GM10847 (cell line): Measurements from ENCODE around the gene PRR14.

Experiments used
- POLR2A ChIP-seq: IDR thresholded peaks from 2 replicates; pipeline ENCODE4 v1.6.1; 2011; ENCODE audit not compliant: insufficient read length; ENCODE audit errors: extremely low read depth

PRR14 gene

DNA sequence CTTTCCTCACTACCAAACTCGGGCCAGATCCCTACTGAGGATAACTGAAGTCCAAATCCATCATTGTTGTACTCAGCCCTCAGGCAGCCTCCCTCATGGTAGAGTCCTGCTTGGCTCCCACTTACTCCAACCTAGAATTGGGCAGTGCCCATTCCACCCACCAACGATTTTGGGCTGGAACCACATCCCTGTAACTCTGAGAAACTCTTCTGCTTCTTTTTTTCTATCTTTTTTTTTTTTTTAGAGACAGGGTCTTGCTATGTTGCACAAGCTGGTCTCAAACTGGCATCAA, 1.2 kb downstream of the PRR14 start:
- no peak for TF ChIP-seq POLR2A

DNA sequence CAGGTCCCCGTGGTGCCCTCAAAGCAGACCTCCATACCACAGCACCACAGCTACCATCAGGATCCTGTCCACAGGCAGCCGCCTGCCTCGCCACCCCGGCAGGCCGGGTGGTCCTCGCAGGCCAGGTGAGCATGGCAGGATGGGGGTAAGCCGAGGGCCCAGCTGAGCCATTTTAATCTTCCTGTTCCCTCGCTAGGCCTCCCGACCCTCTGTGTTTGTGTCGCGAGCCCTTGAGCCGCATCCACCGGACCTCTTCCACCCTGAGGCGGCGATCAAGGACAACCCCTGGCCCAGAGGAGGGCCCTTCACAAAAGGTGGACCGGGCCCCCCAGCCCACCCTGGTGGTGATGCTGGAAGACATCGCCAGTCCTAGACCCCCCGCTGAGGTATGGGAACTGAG, 2.0 kb downstream of the PRR14 start:
- no peak for TF ChIP-seq POLR2A

DNA sequence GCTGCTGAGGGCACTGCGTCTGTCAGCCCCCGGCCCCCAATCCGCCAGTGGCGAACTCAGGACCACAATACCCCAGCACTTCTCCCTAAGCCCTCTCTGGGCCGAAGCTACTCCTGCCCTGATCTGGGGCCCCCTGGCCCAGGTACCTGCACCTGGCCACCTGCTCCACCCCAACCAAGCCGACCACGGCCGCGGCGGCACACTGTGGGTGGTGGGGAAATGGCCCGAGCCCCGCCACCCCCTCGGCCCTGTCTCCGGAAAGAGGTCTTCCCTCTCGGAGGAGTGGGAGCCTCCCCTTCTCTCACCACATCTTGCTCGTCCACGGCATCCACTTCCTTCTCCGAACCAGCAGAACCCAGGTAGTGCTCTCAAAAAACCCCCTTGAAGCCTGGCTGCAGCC, 4.1 kb downstream of the PRR14 start:
- TF ChIP-seq POLR2A = no peak

DNA sequence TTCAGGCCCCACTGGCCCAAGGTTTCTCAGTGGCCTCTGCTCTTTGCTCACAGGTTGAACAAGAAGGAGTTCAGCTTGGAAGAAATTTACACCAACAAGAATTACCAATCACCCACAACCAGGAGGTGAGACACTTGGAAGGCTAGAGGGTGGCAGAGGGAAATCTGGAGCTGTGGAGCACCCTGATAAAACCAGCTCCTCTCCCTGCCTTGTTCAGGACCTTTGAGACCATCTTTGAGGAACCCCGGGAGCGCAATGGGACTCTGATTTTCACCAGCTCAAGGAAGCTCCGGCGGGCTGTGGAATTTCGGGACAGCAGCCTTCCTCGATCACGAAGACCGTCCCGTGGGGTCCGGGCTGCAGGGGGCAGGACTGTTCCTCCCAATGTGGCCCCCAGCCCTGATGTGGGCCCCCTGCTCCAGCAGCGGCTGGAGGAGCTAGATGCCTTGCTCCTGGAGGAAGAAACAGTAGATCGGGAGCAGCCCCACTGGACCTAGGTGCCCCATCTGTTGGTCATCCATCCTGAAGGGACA, 5.1 kb downstream of the PRR14 start:
- TF ChIP-seq POLR2A = no peak

DNA sequence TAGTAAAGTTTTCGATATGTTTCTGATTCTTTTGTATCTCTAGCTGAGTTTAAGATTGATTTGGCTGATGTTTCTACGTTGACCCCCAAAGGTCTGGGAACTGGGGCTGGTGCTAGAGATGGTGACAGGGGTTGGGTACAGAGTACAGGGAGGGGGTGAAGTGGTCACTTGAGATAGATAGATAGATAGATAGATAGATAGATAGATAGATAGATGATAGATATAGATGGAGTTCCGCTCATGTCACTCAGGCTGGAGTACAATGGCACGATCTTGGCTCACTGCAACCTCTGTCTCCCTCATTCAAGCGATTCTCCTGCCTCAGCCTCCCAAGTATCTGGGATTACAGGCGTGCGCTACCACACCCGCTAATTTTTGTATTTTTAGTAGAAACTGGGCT, 5.6 kb downstream of the PRR14 start:
- TF ChIP-seq POLR2A = no peak

DNA sequence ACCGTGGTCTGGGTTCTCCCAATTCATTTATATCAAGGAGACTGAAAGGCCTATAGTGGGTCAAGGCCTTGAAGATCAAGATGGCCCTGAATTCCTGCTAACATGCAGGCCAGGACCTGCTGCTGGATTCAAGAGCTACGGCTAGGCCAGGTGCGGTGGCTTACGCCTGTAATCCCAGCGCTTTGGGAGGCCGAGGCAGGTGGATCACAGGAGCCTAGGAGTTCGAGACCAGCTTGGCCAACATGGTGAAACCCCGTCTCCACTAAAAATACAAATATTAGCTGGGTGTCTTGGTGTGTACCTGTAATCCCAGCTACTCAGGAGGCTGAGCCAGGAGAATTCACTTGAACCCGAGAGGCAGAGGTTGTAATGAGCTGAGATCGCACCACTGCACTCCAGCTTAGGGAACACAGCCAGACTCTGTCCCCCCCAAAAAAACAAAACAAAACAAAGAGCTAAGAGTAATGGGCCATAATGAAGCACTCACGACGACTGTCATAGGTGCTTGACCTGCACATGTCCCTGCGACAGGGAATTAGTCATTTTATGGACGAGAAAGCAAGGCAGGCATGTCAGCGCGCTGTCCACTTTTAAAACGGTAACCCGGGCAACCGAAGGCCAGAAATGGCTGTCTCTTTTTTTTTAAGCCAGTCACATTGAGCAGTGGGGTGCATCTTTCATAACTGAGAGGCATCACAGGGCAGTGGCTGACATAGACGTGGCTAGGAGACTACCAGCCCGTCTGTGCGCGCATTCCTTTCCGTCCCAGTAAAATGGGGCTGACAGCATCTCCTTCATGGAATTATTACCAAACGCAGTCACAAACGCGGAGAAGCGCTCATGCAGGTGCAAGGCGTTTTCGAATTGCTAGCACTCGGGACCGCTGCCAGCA, 6.5 kb downstream of the PRR14 start:
- TF ChIP-seq POLR2A = no peak

DNA sequence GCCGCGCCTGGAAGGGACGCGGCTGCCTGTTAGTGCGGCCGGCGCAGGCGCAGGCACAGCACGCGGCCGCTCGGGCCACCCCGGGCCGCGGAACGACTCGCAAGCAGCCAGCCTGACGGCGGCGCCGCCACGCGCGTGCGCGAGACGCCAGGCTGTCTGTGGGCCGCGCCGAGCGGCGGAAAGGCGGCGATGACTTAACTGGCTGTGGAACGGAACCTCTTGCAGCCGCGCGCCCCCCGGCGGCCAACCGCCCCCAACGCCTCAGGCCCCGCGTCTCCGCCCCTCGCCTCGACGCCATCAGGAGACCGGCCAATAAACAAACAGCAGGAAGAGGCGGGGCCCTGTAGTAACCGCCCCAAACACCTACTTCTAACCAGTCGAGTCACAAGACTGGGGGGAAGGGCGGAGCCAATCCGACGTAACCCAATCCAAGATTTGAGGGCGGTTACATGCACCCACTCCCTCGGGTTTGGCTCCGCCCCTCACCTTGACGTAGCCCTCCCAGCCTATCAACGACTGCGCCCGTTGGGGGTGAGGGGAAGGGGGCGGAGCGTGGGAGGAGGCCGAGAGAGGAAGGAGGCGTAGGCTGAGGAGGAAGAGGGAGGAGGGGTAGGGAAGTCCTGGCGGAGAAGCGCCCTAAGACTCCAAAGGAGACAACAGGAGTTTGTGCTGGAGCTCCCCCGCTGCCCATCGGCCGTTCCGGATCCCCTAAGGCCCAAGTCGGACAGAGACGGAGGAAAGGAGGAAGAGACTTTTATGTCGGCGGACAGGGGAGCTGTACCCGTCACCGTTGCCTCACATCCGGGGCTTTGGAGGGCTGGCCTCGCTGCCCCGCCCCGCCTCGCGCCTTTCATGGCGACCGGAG, 7.3 kb downstream of the PRR14 start, which contains the start of gene FBRS:
Gene FBRS (plus strand): TSS at position 566 of the 865 bp plus-strand sequence. CDS start 1,088 bp downstream, outside the sequence.
- peak; percentile 62 for TF ChIP-seq POLR2A

DNA sequence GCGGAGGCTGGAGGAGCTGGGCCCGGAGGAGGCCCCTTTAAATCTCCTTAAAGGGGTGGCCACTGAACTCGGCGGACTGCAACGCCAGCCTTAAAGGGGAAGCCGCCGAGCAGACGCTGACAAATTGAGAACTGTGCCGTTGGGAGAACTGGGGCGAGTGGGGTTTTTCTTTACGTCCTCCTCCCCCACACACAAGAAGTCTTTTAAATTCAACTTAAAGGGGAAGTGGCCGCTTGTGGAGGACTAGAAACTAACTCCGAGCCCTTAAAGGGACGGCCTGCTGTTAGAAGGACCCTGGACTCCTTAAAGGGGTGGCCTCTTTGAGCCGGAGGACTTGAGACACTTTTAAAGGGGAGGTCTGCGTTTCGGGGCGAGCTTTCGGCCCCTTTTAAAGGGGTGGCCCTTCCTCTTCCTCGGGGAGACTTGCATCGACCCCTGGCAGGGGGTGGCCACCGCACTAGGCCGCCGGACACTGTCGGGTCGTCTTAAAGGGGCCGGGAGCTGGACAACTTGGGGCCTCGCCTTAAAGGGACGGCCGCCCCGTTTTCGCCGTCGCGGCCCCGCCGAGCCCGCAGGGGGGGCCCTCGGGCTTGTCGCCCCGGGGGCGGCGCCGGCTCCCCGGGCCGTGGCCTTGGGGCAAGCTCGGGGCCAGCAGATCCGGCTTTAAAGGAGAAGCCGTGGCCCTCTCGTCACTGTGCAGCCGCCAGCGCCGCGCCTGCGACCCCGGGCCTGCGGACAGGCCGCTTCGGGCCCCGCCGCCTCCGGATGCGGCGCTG, 8.2 kb downstream of the PRR14 start:
- no peak for TF ChIP-seq POLR2A

DNA sequence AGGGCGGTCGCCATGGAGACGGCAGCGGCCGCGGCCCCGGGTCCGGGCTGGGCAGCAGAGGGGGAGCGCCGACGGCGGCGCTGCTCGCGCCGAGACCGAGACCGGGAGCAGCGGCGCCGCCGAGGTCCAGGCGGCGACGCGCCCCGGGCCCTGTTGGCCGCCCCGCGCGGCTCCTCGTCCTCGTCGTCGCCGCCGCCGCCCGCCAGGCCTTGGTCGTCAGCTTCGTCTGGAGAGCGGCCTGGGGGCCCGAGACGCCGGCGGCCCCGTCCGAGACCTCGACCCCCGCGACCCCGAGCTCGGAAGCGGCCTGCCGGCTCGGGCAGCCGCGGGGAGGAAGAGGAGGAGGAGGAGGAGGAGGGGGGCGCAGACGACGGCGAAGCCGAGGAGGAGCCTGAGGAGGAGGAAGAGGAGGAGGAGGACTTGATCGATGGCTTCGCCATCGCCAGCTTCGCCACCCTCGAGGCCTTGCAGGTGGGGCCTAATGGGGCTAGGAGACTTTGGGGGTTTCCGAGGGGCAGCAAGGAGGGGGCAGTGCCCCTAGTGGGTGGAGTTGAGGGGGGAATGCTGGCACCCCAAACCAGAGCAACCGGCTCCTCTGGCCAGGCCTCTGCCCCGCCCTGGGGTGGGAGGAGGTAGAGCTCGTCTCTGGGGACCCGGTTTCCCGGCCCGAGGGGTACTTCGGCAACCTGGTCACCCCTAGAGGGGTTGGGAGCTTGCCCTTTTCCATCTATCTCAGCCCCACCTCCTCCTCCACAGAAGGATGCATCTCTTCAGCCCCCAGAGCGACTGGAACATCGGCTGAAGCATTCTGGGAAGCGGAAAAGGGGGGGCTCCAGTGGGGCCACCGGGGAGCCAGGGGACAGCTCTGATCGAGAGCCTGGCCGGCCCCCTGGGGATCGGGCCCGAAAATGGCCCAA, 9.0 kb downstream of the PRR14 start:
- TF ChIP-seq POLR2A = no peak

DNA sequence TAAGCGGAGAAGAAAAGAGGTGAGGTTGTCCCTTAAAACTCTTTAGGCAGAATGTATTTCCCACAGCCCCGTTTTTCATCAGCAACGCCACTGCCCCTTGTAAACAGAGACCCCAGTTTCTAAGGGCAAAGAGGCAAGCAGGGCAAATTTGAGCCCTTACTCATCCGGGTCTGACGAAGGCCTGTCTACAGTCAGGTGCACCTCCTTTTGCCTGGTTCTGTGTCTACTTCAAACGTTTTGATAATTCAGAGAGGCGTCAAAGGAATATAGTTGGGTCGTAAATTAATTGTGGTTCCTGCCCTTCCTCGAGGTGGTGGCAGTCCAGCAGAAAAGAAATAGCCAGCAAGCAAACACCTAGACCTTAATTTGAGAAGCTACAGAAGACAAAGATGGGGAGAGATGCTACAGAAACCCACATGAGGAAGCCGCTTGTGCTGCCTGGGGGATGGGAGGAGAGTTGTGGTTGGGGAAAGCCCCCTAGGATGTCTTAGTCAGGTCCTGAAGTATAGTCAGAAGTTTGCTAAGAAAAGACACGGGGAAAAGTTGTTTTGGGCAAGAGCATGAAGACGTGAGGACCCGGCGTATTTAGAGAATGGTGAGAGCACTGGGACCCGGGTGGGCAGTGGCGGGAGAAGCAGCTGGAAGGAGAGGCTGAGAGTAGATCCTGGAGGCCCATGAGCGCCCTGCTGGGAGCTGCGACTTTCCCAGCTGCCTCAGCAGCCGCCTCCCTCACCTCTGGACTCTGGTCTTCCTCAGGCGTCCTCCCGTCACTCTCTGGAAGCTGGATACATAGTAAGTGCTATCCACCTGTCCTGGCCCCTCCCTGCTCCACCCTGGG, 9.9 kb downstream of the PRR14 start:
- no peak for TF ChIP-seq POLR2A

DNA sequence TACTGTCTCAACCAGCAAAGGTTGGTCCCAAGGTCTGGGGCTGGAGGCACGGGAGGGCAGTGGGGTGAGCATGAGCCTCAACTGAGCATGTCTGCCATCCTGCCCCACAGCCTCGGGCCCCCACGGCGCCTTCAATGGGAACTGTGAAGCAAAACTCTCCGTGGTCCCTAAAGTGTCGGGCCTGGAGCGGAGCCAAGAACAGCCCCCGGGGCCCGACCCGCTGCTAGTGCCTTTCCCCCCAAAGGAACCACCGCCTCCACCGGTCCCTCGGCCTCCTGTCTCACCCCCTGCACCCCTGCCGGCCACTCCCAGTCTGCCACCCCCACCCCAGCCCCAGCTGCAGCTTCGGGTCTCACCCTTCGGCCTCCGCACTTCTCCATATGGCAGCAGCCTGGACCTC, 11.7 kb downstream of the PRR14 start:
- TF ChIP-seq POLR2A = no peak

DNA sequence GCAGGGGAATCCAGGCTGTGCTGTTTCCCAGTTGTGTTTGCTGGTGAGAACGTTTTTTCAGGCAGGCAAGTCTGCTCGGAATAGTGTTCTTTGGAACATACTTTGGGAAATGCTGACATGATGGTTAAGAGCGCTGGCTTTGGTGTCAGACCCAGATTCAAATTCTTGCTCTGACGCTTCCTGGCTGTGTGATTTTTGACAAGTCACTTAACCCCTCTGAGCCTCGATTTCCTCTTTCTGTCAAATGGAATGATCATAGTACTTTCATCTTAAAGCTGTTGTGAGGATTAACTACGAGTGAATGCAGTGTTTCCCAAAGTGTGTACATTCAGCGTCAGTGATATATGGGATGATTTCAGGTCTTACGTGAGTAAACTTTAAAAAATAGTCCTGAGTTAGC, 12.3 kb downstream of the PRR14 start:
- no peak for TF ChIP-seq POLR2A

DNA sequence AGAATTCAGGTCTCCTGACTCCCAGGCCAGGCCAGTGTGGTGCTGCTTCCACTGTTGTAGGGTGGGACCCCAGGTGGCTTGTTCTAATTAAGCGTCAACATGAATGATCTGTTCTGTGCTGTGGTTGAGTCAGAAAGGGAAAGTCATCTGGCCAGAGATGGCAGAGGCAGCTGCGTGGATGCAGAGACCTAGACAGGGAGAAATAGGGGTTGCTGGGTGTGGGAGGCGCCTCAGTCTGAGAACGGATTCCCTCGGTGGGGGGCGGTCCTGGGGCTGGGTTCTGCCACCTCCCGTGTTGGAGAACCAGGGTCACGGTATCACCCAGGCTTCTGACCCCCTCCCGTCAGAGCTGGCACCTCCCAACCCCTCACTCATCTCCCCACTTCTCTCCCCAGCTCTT, 13.1 kb downstream of the PRR14 start:
- no peak for TF ChIP-seq POLR2A

DNA sequence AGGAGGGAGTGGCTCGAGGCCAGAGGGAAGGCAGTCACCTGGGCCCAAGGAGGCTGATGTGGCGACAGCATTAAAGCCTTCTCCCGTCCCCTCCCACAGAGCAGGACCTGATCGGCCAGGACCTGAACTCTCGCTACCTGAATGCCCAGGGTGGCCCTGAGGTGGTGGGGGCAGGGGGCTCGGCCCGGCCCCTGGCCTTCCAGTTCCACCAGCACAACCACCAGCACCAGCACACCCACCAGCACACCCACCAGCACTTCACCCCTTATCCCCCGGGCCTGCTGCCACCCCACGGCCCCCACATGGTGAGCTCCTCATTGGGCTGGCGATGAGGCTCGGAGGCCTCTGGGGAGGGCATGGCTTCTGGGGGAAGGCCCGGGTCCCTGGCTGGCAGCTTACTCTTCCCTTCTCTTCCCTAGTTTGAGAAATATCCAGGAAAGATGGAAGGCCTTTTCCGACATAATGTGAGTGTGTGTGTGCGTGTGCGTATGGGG, 13.9 kb downstream of the PRR14 start:
- no peak for TF ChIP-seq POLR2A
